Tibial artery (tissue), 4 donors: Measurements from ENCODE around the gene CEP63.
"Not testable (repeated sequence)": the region's sequence is repeated elsewhere in the genome, so short reads cannot be mapped to it uniquely, and the experiment has no call there.

ENCODE experiments used
- DNase-seq, 2 donors: peaks; one replicate each; pipeline ENCODE4 v3.0.0-alpha.2; 2019
- H3K27ac ChIP-seq, 2 donors: fragments of 200-600 bp; sonication (generic) in 1 of 2; 1 replicate in 1 of 2; 2 replicates in 1 of 2; pipeline ENCODE4 v1.5.1; 2018 to 2019; ENCODE audit warnings: mild to moderate bottlenecking in 1 of 2
- H3K27me3 ChIP-seq, 2 donors: fragments of 200-600 bp; sonication (generic) in 1 of 2; one replicate each; pipeline versions ENCODE4 v1.5.1 to v1.6.0; 2016 to 2019
- H3K36me3 ChIP-seq, 3 donors: fragments of 200-600 bp; sonication (generic) in 2 of 3; one replicate each; pipeline ENCODE4 v1.5.1; 2016 to 2019; ENCODE audit warnings: mild to moderate bottlenecking in 2 of 3
- H3K4me1 ChIP-seq, 4 donors: fragments of 200-600 bp; sonication (generic) in 2 of 4; 1 replicate in 3 of 4; 2 replicates in 1 of 4; pipeline ENCODE4 v1.5.1; 2016 to 2019
- H3K4me3 ChIP-seq, 2 donors: fragments of 200-600 bp; sonication (generic) in 1 of 2; 1 replicate in 1 of 2; 2 replicates in 1 of 2; pipeline ENCODE4 v1.5.1; 2018 to 2019; ENCODE audit warnings: mild to moderate bottlenecking in 2 of 2
- H3K9me3 ChIP-seq, 3 donors: fragments of 200-600 bp; sonication (generic) in 1 of 3; one replicate each; pipeline ENCODE4 v1.5.1; 2016 to 2019
- intact Hi-C: fragments of 100-400 bp; cut with DNase I; formaldehyde crosslinking; loops from one replicate; pipeline ENCODE4 v1.15.0; 2023; ENCODE audit warnings: low total_unique reads
- TF ChIP-seq, protein P1 (sequence below), 2 experiments: fragments of 200-600 bp in 1 of 2; fragments of 450-650 bp in 1 of 2; IDR thresholded peaks; one replicate each; pipeline ENCODE4 v1.5.1; 2017 to 2019; ENCODE audit warnings: antibody characterized with exemption in 2 of 2, mild to moderate bottlenecking in 1 of 2, moderate library complexity in 1 of 2

The CEP63 gene

DNA sequence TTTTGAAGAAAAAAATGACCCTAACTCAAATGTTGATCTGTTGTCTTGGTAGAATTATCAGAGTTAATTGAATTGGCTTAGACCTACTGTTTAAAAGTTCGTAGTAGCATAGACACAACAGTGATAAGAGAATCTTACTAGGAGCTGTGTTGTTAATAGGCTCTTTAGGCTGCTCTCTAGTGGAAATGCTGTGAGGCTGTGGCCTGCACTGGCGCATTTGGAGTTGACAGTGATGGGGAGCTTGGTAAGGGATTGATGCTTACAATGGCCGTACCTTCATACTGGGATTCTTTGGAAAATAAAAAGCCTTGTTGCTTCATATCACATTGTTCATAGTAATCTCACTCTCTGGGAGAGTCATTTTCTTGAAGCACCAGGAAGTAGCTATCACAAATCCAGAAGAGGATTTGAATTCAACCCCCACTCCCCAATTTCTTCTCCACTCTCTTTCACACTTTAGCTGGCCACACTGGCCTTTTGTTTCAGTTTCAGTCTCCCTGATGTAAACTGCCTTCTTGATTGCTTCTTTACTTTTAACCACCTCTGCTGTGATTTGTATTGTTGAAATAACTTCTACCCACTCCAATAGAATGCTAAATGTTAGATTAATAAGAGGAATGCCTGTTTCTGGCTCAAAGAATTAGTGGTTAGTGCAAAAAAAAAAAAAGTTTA is 56.6 kb downstream of the CEP63 start:
- Histone ChIP-seq H3K4me1 (no peaks in the 10 kb centered on the region), H3K9me3 (no peaks in the 10 kb centered on the region), H3K27me3 (no peaks in the 10 kb centered on the region), H3K27ac (no peak overlapping the region), H3K4me3 (no peak overlapping the region), H3K36me3 (peaks cover 30 to 56% (median 31%) of the 10 kb centered on the region in 3 donors)
- intact Hi-C loops: no loop called here
- DNase-seq: no peak
- TF ChIP-seq, protein P1, sequence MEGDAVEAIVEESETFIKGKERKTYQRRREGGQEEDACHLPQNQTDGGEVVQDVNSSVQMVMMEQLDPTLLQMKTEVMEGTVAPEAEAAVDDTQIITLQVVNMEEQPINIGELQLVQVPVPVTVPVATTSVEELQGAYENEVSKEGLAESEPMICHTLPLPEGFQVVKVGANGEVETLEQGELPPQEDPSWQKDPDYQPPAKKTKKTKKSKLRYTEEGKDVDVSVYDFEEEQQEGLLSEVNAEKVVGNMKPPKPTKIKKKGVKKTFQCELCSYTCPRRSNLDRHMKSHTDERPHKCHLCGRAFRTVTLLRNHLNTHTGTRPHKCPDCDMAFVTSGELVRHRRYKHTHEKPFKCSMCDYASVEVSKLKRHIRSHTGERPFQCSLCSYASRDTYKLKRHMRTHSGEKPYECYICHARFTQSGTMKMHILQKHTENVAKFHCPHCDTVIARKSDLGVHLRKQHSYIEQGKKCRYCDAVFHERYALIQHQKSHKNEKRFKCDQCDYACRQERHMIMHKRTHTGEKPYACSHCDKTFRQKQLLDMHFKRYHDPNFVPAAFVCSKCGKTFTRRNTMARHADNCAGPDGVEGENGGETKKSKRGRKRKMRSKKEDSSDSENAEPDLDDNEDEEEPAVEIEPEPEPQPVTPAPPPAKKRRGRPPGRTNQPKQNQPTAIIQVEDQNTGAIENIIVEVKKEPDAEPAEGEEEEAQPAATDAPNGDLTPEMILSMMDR (IDR thresholded peaks at IDR 0.05): no peak

GRCh38 chr3:134543113-134543512 is 57.3 kb downstream of the CEP63 start:
- TF ChIP-seq, protein P1 (IDR thresholded peaks at IDR 0.05): no peak
- intact Hi-C loops: no loop called here
- Histone ChIP-seq H3K4me1 (no peaks in the 10 kb centered on the region), H3K4me3 (no peak overlapping the region), H3K27ac (no peak overlapping the region), H3K27me3 (no peaks in the 10 kb centered on the region), H3K9me3 (no peaks in the 10 kb centered on the region), H3K36me3 (peaks cover 29 to 57% (median 32%) of the 10 kb centered on the region in 3 donors)
- no peak for DNase-seq

DNA sequence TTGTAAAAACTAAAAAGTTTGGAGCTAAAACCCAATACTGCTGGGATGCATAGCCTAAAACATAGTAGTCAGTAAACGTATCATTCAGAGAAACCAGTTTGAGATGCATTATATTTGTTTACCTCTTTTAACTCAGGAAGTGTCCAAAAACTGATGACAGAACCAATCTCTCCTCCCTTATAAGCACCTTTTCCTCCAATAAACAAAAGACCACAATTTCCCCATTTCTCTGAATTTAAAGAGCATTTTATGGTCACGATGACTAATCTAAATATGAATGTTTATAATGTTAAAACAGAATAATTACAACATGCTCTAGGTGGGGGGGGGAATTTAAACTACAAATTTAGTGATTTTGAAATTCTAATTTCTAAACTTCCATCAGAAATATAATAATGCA is 58.5 kb downstream of the CEP63 start:
- no peaks in the 10 kb centered on the region for H3K4me1 ChIP-seq
- H3K9me3 ChIP-seq: no peaks in the 10 kb centered on the region
- intact Hi-C loops: no loop called here
- no peak for DNase-seq
- no peak overlapping the region for H3K27ac ChIP-seq
- no peak overlapping the region for H3K4me3 ChIP-seq
- TF ChIP-seq, protein P1 (IDR thresholded peaks at IDR 0.05): no peak
- peaks cover 28 to 54% (median 38%) of the 10 kb centered on the region in 3 donors for H3K36me3 ChIP-seq
- H3K27me3 ChIP-seq: no peaks in the 10 kb centered on the region

DNA sequence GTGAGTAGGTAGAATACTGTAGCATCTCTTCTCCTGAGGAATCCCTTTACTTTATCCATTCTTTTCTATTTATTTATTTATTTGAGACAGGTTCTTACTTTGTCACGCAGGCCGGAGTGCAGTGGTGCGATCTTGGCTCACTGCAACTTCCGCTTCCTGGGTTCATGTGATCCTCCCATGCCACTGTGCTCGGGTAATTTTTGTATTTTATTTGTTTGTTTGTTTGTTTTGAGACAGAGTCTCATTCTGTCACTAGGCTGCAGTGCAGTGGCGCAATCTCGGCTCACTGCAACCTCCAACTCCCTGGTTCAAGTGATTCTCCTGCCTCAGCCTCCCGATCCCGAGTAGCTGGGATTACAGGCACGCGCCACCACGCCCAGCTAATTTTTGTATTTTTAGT is 58.9 kb downstream of the CEP63 start:
- DNase-seq, H3K9me3 ChIP-seq, H3K4me3 ChIP-seq, H3K27ac ChIP-seq, intact Hi-C loops, H3K27me3 ChIP-seq, H3K4me1 ChIP-seq: not testable (repeated sequence)
- peaks cover 32 to 54% (median 39%) of the 10 kb centered on the region in 3 donors for H3K36me3 ChIP-seq

DNA sequence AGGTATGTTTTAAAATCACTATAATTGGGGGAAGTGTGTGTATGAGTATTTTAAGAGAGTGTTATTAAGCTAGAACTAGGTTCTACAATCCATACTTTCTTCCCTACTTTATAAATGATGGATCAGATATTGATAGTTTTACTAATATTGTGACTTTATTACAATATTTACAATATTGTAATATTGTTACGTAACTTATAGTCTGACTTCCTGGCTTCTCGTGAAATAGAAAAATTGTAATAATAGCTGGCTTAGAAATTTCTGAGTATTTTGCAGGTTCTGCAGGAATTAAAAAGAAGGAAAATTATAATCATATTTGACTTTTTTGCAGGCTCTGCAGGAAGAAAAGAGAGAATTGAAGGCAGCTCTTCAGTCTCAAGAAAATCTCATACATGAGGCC is 60.0 kb downstream of the CEP63 start:
- Histone ChIP-seq H3K4me1 (no peaks in the 10 kb centered on the region), H3K27me3 (no peaks in the 10 kb centered on the region), H3K4me3 (no peak overlapping the region), H3K27ac (no peak overlapping the region), H3K36me3 (peaks cover 42 to 55% (median 50%) of the 10 kb centered on the region in 3 donors), H3K9me3 (no peaks in the 10 kb centered on the region)
- DNase-seq: no peak
- TF ChIP-seq, protein P1 (IDR thresholded peaks at IDR 0.05): no peak
- intact Hi-C loops: no loop called here

DNA sequence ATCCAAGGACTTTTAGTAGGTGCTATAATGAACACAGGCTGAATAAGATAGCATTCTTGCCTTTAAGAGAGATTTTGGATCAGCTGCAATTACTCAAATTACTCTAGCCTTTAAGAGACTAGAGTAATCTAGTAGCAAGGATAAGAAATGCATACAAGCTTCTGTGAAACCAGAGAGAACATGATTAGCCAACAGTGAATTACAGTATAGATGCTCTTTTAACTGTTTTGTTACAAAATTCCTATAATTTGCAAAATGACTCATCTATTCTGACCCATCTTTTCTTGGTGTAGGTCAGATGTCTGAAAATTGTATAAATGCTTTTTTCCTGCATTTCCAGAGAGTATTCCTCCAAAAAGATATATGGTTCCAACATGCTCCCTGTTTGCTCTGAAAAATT is 66.9 kb downstream of the CEP63 start:
- no peak for DNase-seq
- H3K9me3 ChIP-seq: no peaks in the 10 kb centered on the region
- H3K27me3 ChIP-seq: no peaks in the 10 kb centered on the region
- H3K4me3 ChIP-seq: no peak overlapping the region
- H3K36me3 ChIP-seq: peaks cover 53 to 57% (median 56%) of the 10 kb centered on the region in 3 donors
- H3K27ac ChIP-seq: no peak overlapping the region
- intact Hi-C loops: no loop called here
- TF ChIP-seq, protein P1 (IDR thresholded peaks at IDR 0.05): no peak
- H3K4me1 ChIP-seq: no peaks in the 10 kb centered on the region
